Activated T-cell treated with anti-CD3 and anti-CD28 coated beads, Interleukin-2, amount 50 U/mL, for 24 hours (primary cell): ENCODE results near the gene MRFAP1L1.
"Not testable (repeated sequence)": the region's sequence is repeated elsewhere in the genome, so short reads cannot be mapped to it uniquely, and the experiment has no call there.

Experiments
- DNase-seq: peaks from one replicate; pipeline ENCODE4 v3.0.0-alpha.2; 2020
- H3K27ac Mint-ChIP-seq: 2 replicates; pipeline ENCODE4 v1.8.0; 2020; ENCODE audit warnings: mild to moderate bottlenecking, mixed read lengths
- H3K27me3 Mint-ChIP-seq: 2 replicates; pipeline ENCODE4 v1.8.0; 2020; ENCODE audit warnings: mixed read lengths
- H3K36me3 Mint-ChIP-seq: 2 replicates; pipeline ENCODE4 v1.8.0; 2020; ENCODE audit warnings: low read depth, mixed read lengths
- H3K4me1 Mint-ChIP-seq: 2 replicates; pipeline ENCODE4 v1.8.0; 2020; ENCODE audit warnings: low read depth, mixed read lengths
- H3K4me3 Mint-ChIP-seq: 2 replicates; pipeline ENCODE4 v1.8.0; 2020; ENCODE audit warnings: mild to moderate bottlenecking, moderate library complexity, mixed read lengths
- H3K9me3 Mint-ChIP-seq: 2 replicates; pipeline ENCODE4 v1.8.0; 2020; ENCODE audit warnings: mixed read lengths

The MRFAP1L1 gene

DNA sequence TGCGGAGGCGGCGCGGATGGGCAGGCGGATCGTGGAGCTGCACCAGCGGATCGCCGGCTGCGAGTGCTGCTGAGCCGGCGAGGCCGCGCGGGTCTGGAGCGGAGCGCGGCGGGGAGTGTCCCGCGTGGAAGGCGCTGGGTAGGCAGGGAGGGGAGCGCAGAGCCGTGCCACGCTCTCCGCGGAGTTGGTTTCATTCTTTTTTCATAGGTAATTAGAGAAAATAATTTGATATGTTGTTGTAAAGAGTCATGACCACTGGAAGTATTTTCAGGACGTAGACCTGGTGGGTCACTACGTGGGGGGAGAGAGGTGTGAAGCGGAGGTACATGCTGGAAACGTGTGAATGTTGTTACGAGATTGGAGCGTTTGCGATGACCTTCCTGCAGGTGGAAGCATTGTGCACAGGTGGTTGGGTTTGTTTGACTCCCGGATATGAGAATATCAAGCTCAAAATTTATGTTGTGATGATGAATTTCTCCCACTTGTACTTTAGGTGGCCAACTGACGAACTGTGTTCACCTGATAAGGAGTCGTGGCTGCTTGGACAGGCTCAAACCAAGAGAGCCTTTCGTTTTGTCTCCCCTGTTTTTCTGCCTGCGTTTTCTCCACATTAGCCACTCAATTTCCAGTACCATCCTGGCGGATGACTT is 35.0 kb downstream of the MRFAP1L1 start:
- peak; percentile 64 for DNase-seq
- peak overlapping the region; percentile 82 for H3K4me3 Mint-ChIP-seq
- H3K4me1 Mint-ChIP-seq = peaks cover 50% of the 10 kb centered on the region
- peaks cover 56% of the 10 kb centered on the region for H3K36me3 Mint-ChIP-seq
- peak overlapping the region; percentile 98 for H3K27ac Mint-ChIP-seq
- H3K27me3 Mint-ChIP-seq = no peaks in the 10 kb centered on the region
- no peaks in the 10 kb centered on the region for H3K9me3 Mint-ChIP-seq

DNA sequence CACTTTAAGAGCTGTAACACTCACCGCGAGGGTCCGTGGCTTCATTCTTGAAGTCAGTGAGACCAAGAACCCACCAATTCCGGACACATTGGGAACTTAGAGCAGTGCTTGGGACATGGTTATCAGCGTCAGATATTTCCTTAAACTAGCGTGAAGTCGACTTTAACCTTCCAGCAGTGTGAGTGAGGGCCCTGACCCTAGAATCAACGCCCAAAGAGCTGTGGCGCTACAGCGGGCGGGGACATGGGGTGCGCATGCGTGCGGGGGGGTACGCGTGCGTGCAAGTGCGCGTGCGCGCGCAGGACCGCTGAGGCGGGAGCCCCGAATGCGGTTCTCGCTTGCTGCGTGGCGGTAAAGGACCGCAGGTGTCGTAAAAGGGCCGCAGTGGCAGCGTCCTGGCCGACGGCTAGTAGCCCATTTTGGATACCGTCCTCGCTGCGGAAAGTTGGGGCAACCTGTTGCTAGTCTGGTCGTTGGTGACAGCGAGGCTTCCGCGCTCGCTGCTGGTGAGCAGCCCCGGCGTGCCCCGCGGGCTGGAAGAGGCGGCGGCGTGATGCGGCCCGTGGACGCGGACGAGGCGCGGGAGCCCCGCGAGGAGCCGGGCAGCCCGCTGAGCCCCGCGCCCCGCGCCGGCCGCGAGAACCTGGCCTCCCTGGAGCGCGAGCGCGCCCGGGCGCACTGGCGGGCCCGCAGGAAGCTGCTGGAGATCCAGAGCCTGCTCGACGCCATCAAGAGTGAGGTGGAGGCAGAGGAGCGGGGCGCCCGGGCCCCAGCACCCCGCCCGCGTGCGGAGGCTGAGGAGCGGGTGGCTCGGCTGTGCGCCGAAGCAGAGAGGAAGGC is 35.8 kb downstream of the MRFAP1L1 start:
- Mint-ChIP-seq H3K27me3 (no peaks in the 10 kb centered on the region), H3K36me3 (peaks cover 48% of the 10 kb centered on the region), H3K4me3 (peak overlapping the region; percentile 82), H3K4me1 (peaks cover 46% of the 10 kb centered on the region), H3K9me3 (no peaks in the 10 kb centered on the region), H3K27ac (peak overlapping the region; percentile 98)
- DNase-seq = peak; percentile 92

DNA sequence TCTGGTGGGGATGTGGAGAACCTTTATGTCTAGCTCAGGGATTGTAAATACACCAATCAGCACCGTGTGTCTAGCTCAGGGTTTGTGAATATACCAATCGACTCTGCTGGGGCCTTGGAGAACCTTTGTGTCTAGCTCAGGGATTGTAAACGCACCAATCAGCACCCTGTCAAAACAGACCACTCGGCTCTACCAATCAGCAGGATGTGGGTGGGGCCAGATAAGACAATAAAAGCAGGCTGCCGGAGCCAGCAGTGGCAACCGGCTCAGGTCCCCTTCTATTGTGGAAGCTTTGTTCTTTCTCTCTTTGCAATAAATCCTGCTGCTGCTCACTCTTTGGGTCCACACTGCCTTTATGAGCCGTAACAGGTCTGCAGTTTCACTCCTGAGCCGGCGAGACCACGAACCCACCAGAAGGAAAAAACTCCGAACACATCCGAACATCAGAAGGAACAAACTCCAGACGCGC is 36.4 kb downstream of the MRFAP1L1 start:
- H3K9me3 Mint-ChIP-seq, H3K27me3 Mint-ChIP-seq, DNase-seq: not testable (repeated sequence)
- peak overlapping the region; percentile 82 for H3K4me3 Mint-ChIP-seq
- peaks cover 39% of the 10 kb centered on the region for H3K4me1 Mint-ChIP-seq
- H3K36me3 Mint-ChIP-seq = peaks cover 42% of the 10 kb centered on the region
- H3K27ac Mint-ChIP-seq = peak overlapping the region; percentile 98

DNA sequence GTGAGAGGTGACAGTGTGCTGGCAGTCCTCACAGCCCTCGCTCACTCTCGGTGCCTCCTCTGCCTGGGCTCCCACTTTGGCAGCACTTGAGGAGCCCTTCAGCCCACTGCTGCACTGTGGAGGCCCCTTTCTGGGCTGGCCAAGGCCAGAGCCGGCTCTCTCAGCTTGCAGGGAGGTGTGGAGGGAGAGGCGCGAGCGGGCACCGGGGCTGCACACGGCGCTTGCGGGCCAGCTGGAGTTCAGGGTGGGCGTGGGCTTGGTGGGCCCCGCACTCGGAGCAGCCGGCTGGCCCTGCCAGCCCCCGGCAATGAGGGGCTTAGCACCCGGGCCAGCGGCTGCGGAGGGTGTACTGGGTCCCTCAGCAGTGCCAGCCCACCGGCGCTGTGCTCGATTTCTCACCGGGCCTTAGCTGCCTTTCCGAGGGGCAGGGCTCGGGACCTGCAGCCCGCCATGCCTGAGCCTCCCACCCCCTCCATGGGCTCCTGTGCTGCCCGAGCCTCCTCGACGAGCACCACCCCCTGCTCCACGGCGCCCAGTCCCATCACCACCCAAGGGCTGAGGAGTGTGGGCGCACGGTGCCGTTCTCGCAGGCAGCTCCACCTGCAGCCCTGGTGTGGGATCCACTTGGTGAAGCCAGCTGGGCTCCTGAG is 37.0 kb downstream of the MRFAP1L1 start:
- Mint-ChIP-seq H3K4me3 (peak overlapping the region; percentile 82), H3K27ac (peak overlapping the region; percentile 98), H3K4me1 (peaks cover 37% of the 10 kb centered on the region), H3K36me3 (peaks cover 38% of the 10 kb centered on the region)
- DNase-seq, H3K9me3 Mint-ChIP-seq, H3K27me3 Mint-ChIP-seq: not testable (repeated sequence)

DNA sequence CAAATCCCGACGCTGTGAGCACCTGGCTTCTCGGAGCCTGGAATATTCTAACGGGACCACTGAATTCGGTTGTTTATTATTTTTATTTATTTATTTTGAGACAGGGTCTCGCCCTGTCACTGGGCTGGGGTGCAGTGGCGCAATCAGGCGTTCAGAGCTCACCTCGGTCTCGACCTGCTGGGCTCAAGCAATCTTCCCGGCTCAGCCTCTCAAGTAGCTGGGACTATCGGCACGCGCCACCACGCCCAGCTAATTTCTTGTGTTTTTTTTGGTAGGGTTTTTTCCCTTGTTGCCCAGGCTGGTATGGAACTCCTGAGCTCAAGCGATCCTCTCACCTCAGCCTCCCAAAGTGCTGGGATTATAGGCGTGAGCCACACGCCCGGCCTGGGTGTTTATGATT is 37.5 kb downstream of the MRFAP1L1 start:
- no peaks in the 10 kb centered on the region for H3K9me3 Mint-ChIP-seq
- H3K27me3 Mint-ChIP-seq = no peaks in the 10 kb centered on the region
- peaks cover 31% of the 10 kb centered on the region for H3K4me1 Mint-ChIP-seq
- H3K27ac Mint-ChIP-seq = no peak overlapping the region
- H3K36me3 Mint-ChIP-seq = peaks cover 33% of the 10 kb centered on the region
- DNase-seq = no peak
- H3K4me3 Mint-ChIP-seq = no peak overlapping the region

DNA sequence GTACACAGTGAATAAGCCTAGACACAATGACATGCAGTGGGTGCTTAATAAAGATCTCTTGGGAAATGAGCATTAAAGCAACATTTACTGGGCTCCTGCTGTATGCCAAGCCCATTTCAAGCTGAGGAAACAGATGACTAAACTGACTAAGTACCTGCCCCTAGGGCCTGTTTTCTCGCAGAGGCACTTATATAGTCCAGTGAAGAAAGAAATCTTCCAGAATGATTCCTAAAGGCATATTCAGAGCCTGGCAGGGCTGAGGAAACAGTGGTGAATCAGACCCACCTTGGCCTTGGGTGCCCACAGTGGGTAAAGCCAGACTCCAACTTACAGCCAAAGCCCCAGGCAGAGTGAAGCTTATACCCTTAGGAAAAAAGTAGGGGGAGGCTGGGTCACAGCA is 38.0 kb downstream of the MRFAP1L1 start:
- Mint-ChIP-seq H3K36me3 (peaks cover 28% of the 10 kb centered on the region), H3K27me3 (no peaks in the 10 kb centered on the region), H3K9me3 (no peaks in the 10 kb centered on the region), H3K27ac (peak overlapping the region; percentile 22), H3K4me3 (no peak overlapping the region), H3K4me1 (peaks cover 26% of the 10 kb centered on the region)
- no peak for DNase-seq

DNA sequence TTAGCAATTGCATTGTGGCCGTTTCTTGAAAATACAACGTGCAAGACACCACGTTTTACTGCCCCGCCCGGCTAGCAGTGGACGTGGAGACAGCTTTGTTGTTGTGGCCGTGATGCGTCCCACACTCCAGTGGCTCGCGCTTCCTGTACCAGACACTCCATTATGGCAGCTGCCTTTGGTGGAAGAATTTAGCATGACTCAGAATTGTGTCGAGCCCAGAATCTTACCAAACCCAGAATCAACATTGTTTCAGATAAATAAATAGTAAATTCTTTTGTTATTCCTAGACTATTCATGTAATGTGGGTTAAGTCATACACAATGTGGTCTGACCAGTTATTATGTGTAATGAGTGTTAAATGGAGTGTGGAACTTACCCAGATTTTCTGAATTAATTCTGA is 41.3 kb downstream of the MRFAP1L1 start:
- Mint-ChIP-seq H3K9me3 (no peaks in the 10 kb centered on the region), H3K27me3 (peaks cover 7% of the 10 kb centered on the region), H3K27ac (no peak overlapping the region), H3K36me3 (peaks cover 1% of the 10 kb centered on the region), H3K4me1 (peaks cover 8% of the 10 kb centered on the region), H3K4me3 (no peak overlapping the region)
- DNase-seq = no peak

DNA sequence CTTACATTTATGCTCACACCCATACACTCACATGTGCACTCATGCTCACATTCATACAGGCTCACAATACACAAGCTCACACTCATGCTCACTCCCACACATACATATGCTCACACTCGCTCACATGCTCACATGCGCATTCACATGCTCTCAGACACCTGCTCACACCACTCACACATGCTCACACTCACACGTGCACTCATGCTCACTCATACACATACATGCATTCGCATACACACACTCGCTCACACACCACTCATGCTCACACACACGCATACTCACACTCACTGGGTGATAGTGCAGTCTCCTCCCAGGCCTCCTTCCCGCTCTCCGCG is 44.4 kb downstream of the MRFAP1L1 start:
- Mint-ChIP-seq H3K4me3 (no peak overlapping the region), H3K9me3 (no peaks in the 10 kb centered on the region), H3K27ac (no peak overlapping the region), H3K36me3 (no peaks in the 10 kb centered on the region), H3K4me1 (peaks cover 3% of the 10 kb centered on the region), H3K27me3 (peaks cover 29% of the 10 kb centered on the region)
- no peak for DNase-seq

DNA sequence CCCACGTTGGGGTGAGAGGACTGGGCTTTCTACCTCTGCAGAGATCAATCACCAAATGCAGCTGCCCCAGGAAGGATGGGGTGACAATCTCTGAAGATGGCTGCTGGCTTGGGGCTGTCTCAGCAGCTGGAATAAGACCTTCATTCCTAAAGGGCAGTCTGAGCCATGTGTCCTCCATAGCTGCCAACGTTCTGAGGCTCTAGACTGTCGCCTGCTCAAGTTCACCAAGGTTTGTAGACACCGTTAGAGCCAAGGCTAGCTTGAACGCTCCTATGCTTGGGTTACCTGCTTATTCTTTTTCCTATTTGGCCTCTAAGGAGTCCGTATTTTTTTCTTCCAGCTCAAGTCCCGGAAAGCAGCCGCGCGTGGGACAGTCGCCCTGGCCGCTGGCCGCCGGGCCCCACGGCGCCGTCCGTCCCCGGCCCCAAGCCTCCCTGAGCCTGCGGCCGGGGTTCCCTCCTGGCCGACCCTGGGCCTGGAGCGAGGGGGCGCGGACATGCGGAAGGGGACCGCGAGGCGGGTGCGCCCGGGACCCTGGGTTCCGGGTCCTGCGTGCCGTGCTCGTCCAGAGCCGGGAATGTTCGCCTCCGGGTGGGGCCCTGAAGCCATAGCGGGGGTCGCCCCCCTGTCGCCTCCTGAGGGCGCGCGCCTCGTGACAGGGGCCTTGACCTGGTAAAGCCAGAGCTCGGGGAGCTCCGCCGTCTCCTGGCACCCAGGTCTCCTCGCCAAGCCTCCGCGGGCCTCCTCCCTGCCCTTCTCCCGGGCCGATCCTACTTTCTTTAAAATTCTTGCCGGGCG is 45.9 kb downstream of the MRFAP1L1 start:
- Mint-ChIP-seq H3K27me3 (peaks cover 35% of the 10 kb centered on the region), H3K36me3 (no peaks in the 10 kb centered on the region), H3K4me3 (no peak overlapping the region), H3K4me1 (peaks cover 13% of the 10 kb centered on the region), H3K9me3 (no peaks in the 10 kb centered on the region), H3K27ac (peak overlapping the region; percentile 5)
- DNase-seq = peak; percentile 50

DNA sequence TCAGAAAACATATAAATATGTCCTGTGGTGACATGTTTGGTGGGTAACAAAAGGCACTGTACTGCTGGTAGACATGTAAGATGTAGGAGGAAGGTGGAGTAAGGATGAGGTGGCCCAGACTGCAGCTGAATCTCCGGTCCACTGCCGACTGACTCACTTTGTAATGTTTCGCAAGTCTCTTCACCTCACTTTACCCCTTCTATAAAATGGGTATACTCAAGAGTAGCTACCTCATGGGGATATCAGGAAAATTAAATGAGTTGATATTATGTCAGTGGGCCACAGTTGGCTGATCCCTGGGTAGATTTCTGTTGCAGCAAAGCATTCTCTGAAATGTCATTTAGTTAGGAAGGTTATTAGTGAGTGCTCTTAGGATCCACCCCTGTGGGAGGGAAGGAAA is 47.1 kb downstream of the MRFAP1L1 start:
- Mint-ChIP-seq H3K4me3 (no peak overlapping the region), H3K36me3 (no peaks in the 10 kb centered on the region)
- DNase-seq = no peak

DNA sequence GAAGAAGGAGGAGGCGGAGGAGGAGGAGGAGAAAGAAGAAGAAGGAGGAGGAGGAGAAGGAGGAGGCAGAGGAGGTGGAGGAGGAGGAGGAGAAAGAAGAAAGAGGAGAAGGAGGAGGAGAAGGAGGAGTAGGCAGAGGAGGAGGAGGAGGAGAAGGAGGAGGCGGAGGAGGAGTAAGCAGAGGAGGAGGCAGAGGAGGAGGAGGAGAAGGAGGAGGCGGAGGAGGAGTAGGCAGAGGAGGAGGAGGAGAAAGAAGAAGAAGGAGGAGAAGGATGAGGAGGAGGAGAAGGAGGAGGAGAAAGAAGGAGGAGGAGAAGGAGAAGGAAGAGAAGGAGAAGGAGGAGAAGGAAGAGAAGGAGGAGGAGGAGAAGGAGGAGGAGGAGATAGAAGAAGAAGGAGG is 49.2 kb downstream of the MRFAP1L1 start:
- Mint-ChIP-seq H3K36me3 (no peaks in the 10 kb centered on the region), H3K27me3 (peaks cover 35% of the 10 kb centered on the region), H3K27ac (no peak overlapping the region), H3K9me3 (no peaks in the 10 kb centered on the region), H3K4me1 (peaks cover 16% of the 10 kb centered on the region), H3K4me3 (no peak overlapping the region)
- DNase-seq = no peak

More for the DNA sequence above, 47.1 kb downstream of the MRFAP1L1 start:
- Mint-ChIP-seq H3K27ac (no peak overlapping the region), H3K27me3 (peaks cover 35% of the 10 kb centered on the region), H3K4me1 (peaks cover 16% of the 10 kb centered on the region), H3K9me3 (no peaks in the 10 kb centered on the region)

DNA sequence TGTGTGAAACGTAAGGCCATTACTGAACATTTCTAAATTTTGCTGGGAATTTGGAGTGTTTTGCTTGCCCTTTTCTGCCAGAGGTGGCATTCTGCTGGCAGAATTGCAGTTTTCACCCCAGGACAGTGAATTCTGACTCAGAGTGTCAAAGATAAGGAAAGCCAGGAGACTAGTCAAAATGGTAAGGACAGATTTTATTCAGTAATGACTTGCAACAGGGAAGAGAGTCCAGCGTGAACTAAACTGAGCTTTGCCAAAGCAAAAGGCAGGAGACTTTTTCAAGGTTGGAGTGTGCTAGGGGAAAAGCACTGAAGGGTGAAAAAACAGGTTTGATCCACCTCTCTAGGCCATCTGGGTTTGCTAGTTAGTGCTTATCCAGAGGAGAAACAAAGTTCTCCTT is 49.8 kb downstream of the MRFAP1L1 start:
- H3K4me1 Mint-ChIP-seq = peaks cover 16% of the 10 kb centered on the region

DNA sequence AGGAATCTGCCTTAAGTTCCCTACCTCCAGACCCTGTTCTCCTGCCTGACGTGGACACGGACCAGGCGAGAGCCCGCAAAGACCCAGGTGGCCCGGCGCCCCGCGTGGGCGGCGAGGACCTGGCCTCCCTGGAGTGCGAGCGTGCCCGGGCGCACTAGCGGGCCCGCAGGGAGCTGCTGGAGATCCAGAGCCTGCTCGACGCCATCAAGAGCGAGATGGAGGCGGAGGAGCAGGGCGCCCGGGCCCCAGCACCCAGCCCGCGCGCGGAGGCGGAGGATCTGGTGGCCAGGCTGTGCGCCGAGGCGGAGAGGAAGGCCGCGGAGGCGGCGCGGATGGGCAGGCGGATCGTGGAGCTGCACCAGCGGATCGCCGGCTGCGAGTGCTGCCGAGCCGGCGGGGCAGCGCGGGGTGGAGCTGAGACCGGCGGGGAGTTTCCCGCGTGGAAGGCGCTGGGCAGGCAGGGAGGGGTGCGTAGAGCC is 51.0 kb downstream of the MRFAP1L1 start:
- H3K9me3 Mint-ChIP-seq = no peaks in the 10 kb centered on the region
- peak; percentile 72 for DNase-seq
- no peaks in the 10 kb centered on the region for H3K36me3 Mint-ChIP-seq
- peaks cover 30% of the 10 kb centered on the region for H3K27me3 Mint-ChIP-seq
- H3K4me1 Mint-ChIP-seq = peaks cover 13% of the 10 kb centered on the region
- no peak overlapping the region for H3K27ac Mint-ChIP-seq
- H3K4me3 Mint-ChIP-seq = peak overlapping the region; percentile 54

More for the DNA sequence above, 49.8 kb downstream of the MRFAP1L1 start:
- no peak overlapping the region for H3K27ac Mint-ChIP-seq
- DNase-seq = no peak
- peaks cover 35% of the 10 kb centered on the region for H3K27me3 Mint-ChIP-seq
- no peak overlapping the region for H3K4me3 Mint-ChIP-seq
- H3K9me3 Mint-ChIP-seq = no peaks in the 10 kb centered on the region
- no peaks in the 10 kb centered on the region for H3K36me3 Mint-ChIP-seq

DNA sequence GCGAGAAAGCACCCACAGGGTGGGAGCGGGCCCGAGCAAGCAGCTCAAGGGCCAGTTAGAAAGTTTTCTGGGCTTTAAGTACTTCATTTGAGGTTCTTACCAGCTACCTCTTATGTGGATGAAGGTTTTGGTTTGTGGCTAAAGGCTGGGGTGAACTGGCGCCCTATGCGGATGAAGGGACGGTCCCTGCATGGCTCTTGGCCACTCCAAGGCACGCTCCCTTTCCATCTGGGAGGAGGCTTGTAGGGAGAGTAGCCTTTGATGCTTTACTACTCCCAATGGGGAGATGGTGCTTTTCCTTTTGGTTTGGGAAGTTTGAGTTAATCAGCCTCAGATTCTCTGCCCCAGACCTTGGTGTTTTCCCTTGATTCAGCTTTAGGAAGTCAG is 51.5 kb downstream of the MRFAP1L1 start:
- H3K9me3 Mint-ChIP-seq = no peaks in the 10 kb centered on the region
- H3K36me3 Mint-ChIP-seq = no peaks in the 10 kb centered on the region
- H3K27ac Mint-ChIP-seq = no peak overlapping the region
- peaks cover 26% of the 10 kb centered on the region for H3K27me3 Mint-ChIP-seq
- H3K4me1 Mint-ChIP-seq = peaks cover 13% of the 10 kb centered on the region
- peak overlapping the region; percentile 6 for H3K4me3 Mint-ChIP-seq
- no peak for DNase-seq
